HG02623 (cell line): Measurements from ENCODE around the gene KIAA1671.

Source experiments
- ATAC-seq: cut with Tn5 transposase; IDR thresholded peaks from one replicate; pipeline ENCODE4 v1.9.1; 2021; ENCODE audit warnings: moderate library complexity; ENCODE audit not compliant: unreplicated experiment

KIAA1671 gene

DNA sequence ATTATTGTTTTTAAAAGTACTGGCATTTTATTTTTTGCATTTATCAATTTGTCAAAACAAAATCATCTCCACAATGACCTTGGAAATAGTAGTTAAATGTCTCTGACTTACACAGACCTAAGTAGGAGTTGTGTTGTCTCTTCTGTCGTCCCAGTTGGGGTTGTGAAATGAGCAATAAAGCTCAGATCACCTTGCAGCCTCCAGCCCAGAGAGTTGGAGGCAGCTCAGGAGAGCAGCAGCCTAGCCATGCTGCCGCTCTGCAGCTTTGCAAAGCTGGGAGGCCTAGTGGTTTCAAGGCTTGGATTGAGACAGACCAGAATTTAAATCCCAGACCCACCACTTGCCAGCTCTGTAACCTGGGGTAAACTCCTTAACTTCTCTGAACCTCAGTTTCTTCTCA lies 181.9 kb downstream of the KIAA1671 start:
- ATAC-seq: no peak

DNA sequence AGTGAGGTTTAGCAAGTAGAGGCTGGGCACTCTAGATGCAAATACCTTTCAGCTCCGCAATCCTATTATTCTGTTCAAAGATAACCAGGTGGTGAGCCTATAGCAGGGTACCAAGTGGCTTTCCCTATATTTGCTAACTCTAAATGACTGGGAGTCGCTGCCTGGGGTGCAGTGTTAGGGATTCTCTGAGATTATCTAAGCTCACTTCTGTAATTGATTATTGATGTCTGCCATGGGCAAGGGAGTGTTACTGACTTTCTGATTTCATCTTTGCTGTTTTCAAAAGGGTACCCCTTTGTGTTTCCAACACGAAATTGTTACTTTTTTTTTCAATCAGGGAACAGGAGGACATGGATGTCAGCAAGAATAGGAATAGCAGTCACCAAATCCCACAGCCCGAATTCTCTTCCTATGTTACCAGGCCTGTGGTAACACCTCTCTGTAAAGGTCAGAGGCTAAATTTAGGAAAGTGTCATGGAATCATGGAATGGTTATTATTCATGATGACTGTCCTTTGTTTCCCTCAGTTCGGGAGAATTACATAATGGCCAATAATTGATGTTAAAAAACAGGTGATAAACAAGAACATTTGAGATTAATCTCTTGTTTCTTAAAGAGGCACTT lies 184.5 kb downstream of the KIAA1671 start:
- ATAC-seq: no peak

- no peak for ATAC-seq
Measured at GRCh38 chr22:25137577-25138525, 185.3 kb downstream of the KIAA1671 start.

DNA sequence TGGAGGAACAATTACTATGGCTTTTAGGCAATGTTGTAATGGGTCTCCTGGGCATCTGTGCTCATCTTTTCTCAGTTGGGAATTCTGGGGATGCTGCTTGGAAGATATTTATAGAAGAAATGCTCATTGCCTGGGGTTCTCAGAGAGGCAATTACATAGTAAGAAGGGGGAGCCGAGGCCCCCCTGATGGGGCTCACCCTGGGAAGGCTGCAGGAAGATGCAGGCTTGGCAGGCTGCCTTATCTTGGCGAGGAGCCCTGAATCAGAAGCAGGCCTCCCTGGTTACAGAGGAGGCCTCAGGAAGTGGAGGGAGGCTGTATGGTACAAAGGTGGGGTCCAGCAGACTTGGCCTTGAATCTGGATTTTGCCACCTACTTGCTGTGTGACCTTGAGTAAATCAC lies 186.5 kb downstream of the KIAA1671 start:
- ATAC-seq: no peak

- ATAC-seq: no peak
Measured at GRCh38 chr22:25142102-25142501, 189.6 kb downstream of the KIAA1671 start.

DNA sequence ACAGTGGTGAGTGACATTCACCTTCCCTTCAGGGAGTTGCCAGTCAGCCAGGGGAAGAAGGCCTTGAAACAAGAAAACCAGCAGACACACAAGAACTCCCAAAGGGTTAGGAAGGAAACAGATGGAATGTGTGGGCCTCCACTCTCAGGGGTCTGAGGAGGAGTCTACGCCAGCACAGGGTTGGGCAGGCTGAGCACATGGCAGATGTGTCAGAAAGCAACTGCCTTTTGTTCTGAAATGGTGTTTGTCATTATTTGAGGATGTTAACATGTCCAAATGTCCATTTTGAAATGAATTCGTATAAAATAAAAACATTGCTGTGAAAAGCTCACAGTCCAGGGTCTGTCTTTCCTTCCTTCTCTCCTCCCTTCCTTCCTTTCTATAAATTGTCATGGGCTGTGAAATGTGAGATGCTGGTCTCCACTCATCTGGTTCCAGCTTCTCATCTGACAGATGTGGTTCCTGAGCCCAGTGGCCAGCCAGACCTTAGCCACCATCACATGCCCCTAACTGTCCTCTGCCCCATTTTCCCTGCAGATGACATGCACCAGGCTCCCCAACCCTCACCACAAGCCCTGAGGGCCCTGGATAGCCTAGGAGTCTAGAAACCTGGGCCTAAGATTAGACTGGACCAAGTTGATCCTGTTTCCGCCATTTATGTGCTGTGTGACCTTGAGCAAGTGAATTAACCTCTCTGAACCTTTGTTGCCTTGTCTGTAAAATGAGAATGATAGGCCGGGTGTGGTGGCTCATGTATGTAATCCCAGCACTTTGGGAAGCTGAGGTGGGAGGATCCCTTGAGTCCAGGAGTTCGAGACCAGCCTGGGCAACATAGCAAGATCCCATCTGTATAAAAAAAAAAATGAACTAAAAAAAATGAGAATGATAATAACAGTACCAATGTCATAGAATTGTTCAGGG lies 190.9 kb downstream of the KIAA1671 start:
- ATAC-seq: no peak

DNA sequence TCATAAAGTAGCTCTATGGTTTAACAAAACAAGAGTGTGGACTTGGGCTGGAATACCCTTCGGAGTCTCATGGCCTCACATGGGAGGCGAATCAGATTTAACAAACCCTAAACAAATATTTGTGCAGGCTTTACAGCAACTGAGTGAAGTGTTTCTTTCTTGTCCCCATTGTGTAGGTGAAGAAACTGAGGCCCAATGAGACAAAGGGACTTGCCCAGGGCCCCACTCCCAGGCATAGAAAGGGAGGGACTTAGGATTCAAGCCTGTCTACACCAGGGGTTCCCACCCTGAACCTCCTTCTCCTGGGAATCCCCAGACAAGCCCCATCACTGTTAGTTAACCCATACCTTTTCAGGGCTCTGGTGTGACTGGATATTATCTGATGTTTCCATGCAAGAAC lies 192.0 kb downstream of the KIAA1671 start:
- no peak for ATAC-seq

GRCh38 chr22:25146307-25146706 lies 193.8 kb downstream of the KIAA1671 start:
- ATAC-seq: no peak

- no peak for ATAC-seq
Measured at GRCh38 chr22:25146906-25147641, 194.6 kb downstream of the KIAA1671 start.

- ATAC-seq: no peak
Measured at GRCh38 chr22:25147642-25147928, 195.1 kb downstream of the KIAA1671 start.

DNA sequence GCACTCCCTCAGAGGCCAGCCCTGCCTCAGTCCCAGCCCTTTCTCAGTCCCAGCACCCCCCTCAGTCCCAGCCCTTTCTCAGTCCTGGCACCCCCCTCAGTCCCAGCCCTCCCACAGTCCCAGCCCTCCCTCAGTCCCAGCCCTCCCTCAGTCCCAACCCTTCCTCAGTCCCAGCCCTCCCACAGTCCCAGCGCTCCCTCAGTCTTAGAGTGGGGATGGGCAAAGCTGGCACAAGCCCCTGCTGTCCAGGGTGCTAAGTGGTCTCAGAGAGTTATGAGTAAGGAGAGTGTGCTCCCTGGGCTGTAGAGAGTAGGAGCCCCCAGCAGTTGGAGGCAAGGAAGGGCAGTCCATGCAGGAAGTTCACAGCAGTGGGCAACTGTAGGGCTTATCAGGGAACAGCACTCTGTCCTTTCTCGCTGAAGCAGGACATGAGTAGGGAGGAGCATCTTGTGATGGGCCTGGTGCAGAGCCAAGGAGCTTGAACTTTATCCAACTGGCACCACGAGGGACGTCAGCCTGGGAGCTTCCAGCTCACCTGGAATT lies 195.7 kb downstream of the KIAA1671 start:
- ATAC-seq: no peak

- ATAC-seq: no peak
Measured at GRCh38 chr22:25149014-25149413, 196.5 kb downstream of the KIAA1671 start.

- no peak for ATAC-seq
Measured at GRCh38 chr22:25153961-25154666, 201.6 kb downstream of the KIAA1671 start.

GRCh38 chr22:25154667-25154999 lies 202.1 kb downstream of the KIAA1671 start:
- no peak for ATAC-seq

GRCh38 chr22:25156736-25157135 lies 204.2 kb downstream of the KIAA1671 start:
- no peak for ATAC-seq

DNA sequence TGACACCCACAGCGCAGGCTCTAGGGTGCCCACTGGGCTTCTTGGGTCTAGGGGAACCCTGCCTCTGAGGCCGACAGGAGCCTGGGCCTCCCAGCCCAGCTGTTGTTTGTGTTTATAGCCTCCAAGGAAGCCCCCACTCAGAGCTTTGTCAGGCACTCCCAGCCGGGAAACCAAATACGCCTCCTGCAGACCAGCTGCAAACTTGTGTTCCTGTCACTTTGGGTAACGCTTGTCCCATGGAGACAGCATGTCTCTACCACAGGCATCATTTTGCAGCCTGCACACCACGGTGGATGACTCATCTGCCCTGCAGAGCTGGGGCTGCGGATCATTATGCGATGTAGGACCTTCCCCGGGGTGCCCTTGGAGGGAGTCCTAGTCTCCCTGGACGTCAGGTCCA lies 206.5 kb downstream of the KIAA1671 start:
- ATAC-seq: no peak

DNA sequence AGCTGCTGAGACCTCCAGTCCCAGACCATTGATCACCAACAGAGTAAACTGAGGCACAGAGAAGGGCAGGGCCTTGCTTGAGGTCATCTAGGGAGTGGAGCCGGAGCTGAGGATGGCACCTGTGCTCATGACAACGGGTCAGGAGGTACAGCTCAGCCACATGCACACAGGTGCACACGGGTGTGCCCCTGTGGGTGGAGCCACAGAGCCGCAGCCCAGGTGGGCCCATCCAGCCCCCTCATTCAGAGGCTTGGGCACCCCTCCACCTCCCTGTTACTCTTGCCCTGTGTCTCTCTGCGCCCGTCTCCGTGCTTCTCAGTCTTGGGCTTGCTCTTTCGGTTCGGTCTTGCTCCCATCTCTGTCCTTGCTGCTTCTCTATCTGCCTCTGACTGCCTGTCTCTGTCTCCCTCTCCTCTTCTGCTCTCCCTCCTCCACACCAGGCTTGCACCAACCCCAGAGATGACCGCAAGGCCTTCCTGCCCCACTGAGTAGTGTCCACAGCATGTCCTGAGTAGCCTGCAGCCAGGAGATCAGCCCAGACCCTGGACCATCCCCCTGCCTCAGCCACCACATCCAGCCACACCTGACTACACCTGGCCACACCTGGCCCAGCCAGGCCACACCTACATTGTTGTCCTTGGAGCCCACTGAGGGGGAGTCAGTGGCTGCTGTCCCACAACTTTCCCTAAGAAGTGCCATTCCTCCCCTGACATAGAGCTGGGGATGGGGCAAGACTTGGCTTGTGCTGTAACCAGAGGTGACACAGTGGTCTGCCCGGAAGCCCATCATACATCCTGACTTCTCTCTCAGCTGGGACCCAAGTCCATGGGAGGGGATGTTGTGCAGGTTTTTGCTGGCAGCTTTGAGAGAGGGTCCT lies 207.8 kb downstream of the KIAA1671 start:
- ATAC-seq: no peak

DNA sequence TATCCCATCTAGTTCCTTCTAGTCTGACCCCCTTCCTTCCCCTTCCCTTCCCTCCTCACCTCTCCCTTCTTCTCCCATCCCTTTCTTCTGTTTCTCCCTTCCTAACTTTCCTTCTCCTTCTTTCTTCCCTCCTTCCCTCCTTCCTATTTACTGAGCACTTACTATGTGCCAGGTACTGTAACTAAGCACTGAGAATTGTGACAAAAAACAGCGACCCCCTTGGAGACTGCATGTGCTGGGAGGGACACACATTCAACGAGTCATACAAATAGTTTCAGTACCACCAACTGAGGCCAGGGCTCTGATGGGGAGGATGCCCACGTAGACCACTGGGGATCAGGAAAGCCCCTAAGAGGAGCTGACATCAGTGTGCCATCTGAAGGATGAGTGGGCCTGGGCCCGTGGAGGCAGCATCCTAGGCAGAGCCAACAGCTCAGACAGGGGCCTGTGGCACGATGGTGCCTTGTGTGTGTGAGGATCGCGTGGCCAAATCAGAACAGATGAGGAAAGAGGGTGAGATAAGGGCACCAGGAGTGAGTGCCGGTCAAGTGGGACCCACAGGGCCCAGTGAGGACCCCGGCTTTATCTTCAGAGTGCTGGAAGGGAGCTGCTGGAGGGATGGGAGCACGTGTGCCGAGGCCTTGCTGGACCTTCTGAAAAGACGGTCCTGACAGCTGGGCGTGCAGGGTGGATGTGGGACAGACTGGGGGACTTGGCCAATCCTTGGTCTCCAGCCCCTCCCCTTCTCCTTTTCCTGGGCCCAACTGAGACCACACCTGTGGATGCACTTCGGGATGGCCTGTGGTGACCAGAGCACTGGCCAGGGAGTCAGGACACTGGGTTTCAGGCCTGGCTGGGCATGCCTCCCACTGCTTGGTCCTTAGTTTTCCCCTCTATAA lies 208.8 kb downstream of the KIAA1671 start:
- ATAC-seq: no peak
